HG02943 (cell line): Measurements from ENCODE around the gene KCNH2.

Experiments
- ATAC-seq: cut with Tn5 transposase; IDR thresholded peaks from one replicate; pipeline ENCODE4 v1.9.1; 2021; ENCODE audit warnings: mild to moderate bottlenecking, low read depth, moderate library complexity; ENCODE audit not compliant: unreplicated experiment

Gene KCNH2

GRCh38 chr7:150951181-150951520 is 27.0 kb downstream of the KCNH2 start:
- no peak for ATAC-seq

GRCh38 chr7:150950496-150951180 is 27.5 kb downstream of the KCNH2 start:
- ATAC-seq, result no peak

DNA sequence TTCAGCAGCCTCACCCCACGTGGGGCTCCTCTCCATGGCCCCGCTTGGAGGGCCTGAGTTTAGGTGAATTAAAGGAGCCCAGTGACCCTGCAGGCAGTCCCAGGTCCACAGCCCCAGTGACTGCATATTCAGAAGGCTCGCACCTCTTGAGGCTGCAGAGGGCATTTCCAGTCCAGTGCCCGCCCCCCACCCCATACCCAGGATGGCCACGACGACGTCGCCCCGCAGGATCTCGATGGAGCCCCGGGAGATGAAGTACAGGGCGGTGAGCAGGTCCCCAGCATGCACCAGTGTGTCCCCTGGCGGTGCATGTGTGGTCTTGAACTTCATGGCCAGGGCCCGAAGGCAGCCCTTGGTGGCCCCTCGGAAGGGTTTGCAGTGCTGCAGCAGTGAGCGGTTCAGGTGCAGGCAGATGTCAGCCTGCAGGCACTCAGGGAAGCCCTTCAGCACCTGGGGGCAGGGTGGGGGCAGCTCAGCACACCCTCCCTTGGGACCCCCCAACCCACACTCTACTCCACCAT is 28.1 kb downstream of the KCNH2 start:
- no peak for ATAC-seq

DNA sequence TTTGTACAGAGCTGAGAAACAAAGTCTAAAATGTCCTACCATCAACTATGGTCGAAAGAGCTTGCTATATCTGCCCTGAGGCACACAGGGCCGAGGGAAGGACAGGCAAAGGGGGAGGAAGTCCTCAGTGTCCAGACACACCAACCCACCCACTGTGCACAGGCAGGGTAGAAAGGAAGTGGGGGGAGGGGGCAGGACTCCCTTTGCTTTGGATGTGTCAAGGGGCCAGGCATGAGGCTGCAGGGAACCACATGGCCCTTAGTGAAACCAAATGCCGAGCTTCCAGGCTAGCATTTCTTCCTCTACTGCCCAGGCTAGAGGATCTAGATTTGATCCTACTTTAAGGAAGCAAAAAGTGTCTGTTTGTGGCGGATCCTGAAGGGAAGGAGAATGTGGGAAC is 28.6 kb downstream of the KCNH2 start:
- ATAC-seq, result no peak

DNA sequence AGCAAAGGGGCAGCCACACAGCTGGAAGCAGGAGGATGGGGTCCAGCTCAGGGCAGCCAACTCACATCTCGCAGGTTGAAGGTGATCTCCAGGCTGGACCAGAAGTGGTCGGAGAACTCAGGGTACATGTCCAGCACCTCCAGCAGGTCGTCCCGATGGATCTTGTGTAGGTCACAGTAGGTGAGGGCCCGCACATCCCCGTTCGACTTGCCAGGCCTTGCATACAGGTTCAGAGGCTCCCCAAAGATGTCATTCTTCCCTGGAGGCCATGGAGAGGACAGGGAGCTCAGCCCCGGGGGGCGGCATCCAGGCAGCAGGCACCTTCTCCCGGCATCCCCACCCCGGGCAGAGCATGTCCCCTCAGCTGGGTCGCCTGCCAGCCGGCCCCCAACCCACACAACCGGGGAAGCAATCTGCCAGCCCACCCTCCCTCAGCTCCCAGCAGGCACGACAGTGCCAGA is 29.3 kb downstream of the KCNH2 start:
- ATAC-seq, result no peak

- no peak for ATAC-seq
Measured at GRCh38 chr7:150947761-150948651, 30.1 kb downstream of the KCNH2 start.

DNA sequence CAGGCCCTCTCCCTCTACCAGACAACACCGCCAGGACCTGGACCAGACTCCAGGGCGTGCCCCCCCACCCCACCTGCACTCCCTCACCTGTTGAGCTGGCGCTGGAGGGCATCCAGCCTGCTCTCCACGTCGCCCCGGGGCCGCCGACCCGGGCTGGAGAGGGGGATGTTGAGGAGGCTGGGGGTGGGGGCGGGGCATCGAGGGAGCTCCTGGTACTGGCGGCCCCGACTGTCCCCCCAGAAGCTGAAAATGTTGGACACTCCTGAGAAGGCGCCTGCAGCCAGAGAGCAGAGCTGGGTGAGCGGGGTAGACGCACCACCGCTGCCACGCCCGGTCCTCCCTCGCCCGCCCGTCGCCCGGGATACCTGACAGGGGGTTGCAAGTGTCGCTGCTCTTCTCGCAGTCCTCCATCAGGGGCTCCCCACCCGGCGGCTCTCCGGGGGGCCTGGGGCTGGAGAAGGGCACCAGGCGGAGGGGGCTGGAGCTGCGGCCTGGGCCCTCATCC is 30.8 kb downstream of the KCNH2 start:
- ATAC-seq, result no peak

GRCh38 chr7:150946421-150947240 is 31.5 kb downstream of the KCNH2 start:
- no peak for ATAC-seq

DNA sequence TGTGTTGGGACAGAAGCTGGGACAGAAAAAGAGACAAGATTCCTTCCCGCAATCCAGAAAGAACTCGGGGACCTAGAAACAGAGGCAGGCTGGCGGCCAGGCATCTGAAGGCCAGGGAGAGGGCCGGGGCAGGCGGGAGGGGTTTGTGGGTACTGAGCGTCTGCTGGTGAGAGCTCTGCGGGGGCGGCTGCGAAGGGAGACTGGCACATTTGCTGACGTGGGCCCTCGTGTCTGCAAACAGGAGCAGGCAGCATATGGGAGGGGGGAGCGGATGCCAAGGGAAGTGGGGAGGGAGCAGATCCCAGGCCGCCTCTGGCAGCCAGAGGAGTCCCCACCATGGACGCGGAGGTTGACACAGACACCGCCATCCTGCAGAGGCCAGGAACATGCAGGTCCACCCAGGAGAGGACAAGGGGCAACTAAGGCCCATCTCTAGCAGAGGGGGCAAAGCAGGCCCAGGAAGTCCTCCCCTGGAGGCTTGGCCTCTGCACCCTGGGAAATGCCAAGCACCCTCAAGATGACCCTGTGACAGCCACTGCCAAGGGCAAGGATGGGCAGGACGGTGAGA is 32.2 kb downstream of the KCNH2 start:
- no peak for ATAC-seq

DNA sequence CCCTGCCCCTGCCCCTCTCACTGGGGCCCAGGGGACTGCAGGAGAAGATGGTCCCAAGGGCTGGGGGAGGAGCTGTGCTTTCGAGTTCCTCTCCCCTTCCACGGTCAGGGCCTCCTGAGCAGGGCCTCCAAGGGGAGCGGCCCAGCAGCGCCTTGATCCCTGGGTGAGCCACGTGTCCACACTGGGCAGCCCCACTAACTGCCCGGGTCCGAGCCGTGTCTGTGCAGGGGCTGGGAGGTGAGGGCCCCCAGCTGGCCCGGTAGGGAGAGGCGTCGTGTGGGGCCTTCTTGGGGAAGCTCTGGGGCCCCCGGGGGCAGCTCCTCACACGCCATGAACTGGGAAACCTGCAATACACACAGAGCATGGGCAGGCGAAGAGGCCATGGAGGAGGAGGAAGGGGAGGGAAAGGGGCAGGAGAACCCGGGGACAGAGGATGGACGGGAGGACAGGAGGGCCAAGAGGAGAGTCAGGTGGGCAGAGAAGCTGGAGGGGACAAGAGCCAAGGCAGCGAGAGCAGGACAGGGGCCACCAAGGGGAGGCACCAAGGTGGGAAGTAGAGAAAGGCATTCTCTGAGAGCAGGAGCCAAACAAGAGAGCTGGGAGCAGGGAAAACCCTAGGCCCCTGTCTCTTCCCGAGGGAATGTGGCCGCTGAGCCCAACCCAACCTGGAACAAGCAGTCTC is 32.8 kb downstream of the KCNH2 start:
- no peak for ATAC-seq

- ATAC-seq, result no peak
Measured at GRCh38 chr7:150944066-150945042, 33.8 kb downstream of the KCNH2 start.

- no peak for ATAC-seq
Measured at GRCh38 chr7:150943453-150943814, 34.7 kb downstream of the KCNH2 start.

- no peak for ATAC-seq
Measured at GRCh38 chr7:150942591-150943452, 35.3 kb downstream of the KCNH2 start.

DNA sequence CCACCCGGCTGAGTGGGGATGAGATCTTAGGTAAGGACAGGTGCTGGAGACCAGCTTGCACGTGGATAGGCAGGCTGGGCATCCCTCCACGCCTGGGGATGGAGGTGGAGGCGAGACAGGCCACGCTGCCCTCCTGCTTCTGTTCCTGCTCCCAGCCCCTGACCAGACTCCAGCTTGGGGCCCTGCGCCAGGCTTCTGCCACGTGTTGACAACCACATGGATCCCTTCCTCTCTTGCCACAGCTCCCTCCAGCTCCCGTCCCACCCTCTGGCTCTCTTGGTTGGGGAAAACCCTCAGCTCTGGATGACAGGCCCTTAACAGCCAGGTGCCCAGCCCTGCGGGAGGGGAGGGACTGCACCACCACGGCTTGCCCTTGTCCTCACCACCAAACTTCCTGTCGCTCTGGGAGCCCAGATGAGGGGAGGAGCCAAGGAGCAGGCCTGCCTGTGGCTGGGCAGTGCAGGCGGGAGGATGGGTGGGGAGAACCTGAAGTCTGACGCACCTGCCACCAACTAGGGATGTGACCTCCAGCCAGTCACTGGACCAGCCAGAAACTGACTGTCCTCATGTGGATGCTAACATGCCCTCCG is 36.0 kb downstream of the KCNH2 start:
- peak; percentile 70 for ATAC-seq

DNA sequence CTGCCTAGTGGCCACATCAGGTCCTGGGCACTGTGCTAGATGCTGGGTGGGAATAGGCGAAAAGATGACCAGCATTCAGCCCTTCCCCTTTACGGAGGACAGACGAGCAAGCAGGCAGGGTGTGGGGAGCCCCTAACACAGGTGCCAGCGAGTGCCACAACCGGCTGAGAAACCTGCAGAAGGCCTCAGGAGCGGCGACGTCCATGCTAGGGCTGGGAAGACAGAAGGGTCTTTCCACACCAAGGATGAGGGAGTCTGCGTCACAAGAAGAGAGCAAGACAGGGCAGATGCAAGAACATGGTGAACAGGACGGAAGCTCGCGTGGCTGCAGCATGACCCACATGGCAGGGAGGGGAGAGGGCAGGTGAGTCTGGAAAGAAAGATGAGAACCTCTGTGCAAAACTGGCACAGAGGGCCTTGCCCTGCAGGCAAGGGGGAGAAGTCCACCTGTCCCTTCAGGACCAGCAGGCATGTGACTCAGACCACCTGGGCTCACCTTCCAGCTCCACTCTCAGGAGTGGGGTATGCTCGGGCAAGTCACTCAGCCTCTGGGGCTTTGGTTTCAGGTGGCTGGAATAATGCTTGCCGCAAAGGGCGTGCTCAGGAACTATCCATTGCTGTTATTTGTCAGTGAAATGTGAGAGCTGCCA is 36.6 kb downstream of the KCNH2 start:
- ATAC-seq, result no peak

DNA sequence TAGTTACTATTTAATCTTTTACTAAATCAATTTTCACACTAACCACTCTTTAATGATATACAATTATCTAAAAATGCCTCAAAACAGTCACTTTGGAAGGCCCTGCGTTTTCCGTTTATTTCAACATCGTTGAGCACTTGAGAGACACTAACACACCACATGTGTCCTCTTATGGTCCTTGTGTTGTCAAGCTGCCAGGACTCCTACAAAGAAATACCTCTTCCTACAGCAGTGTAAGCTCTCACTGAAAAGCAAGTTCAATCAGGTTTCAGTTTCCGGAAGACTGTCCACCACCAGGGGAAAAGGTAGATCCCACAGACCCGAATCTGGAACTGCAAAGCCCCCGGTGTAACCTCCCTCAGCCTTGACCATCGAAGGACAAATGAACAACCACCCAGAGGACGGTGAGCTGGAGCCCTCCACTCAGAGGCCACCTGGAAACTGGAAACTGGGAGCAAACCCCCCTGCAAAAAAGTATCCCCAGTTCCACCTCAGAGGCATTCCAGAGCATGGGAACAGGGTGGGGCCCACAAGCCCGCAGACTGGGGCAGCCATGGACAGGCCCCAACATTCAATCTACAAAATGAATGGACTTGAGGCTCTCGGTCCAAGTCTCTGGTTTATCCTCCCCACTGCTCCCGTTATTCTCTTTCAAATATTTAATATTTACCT is 37.6 kb downstream of the KCNH2 start:
- ATAC-seq, result no peak
